Skeletal muscle tissue (tissue), 4 donors: ENCODE results near the gene SLC13A4. TPM values are rescaled to one million over a fixed set of nuclear protein-coding genes. Genes with fewer than 3 reads are reported as not detected.
"Not testable (repeated sequence)": the region's sequence is repeated elsewhere in the genome, so short reads cannot be mapped to it uniquely, and the experiment has no call there.

Source experiments
- H3K27ac ChIP-seq: one replicate; pipeline ENCODE4 v1.7.0; 2013; ENCODE audit warnings: mild to moderate bottlenecking, low read depth, low read length, inconsistent platforms
- H3K27me3 ChIP-seq, 3 donors: one replicate each; pipeline ENCODE4 v1.7.0; 2013; ENCODE audit warnings: low read length in 3 of 3; ENCODE audit not compliant: control insufficient read depth in 3 of 3, insufficient read depth in 3 of 3
- H3K36me3 ChIP-seq, 3 donors: one replicate each; pipeline ENCODE4 v1.7.0; 2013; ENCODE audit warnings: low read length in 3 of 3; ENCODE audit not compliant: control insufficient read depth in 3 of 3, insufficient read depth in 3 of 3
- H3K4me1 ChIP-seq, 3 donors: one replicate each; pipeline ENCODE4 v1.7.0; 2013; ENCODE audit warnings: low read length in 3 of 3, mild to moderate bottlenecking in 3 of 3; ENCODE audit not compliant: control insufficient read depth in 3 of 3, insufficient read depth in 3 of 3
- H3K4me3 ChIP-seq, 3 donors: one replicate each; pipeline ENCODE4 v1.7.0; 2013; ENCODE audit warnings: low read length in 3 of 3
- H3K9ac ChIP-seq, 3 donors: one replicate each; pipeline ENCODE4 v1.7.0; 2013; ENCODE audit warnings: low read length in 3 of 3, mild to moderate bottlenecking in 3 of 3, moderate library complexity in 2 of 3, low read depth in 1 of 3
- H3K9me3 ChIP-seq, 3 donors: one replicate each; pipeline ENCODE4 v1.7.0; 2013; ENCODE audit warnings: low read length in 3 of 3; ENCODE audit not compliant: control insufficient read depth in 3 of 3
- total RNA-seq: library from RNA; depleted of rRNA; stranded (reverse); fragments of >200 nt; gene quantifications from one replicate; pipeline ENCODE4 v1.2.3, GENCODE V29; 2014
- donor health status: Osteomylitis.

Gene SLC13A4
- total RNA-seq, 1 donor from 2014 or later: not detected

GRCh38 chr7:135670179-135670578 lies 57.8 kb downstream of the SLC13A4 start:
- H3K36me3 ChIP-seq: peaks cover 3 to 10% (median 7%) of the 10 kb centered on the region in 3 donors
- peak overlapping the region in 1 of 3 donors; percentile 6 for H3K9ac ChIP-seq
- no peaks in the 10 kb centered on the region for H3K27me3 ChIP-seq
- H3K4me3 ChIP-seq: no peak overlapping the region
- H3K4me1 ChIP-seq: peaks cover 26 to 38% (median 32%) of the 10 kb centered on the region in 3 donors
- H3K9me3 ChIP-seq: no peaks in the 10 kb centered on the region
- H3K27ac ChIP-seq: peak overlapping the region; percentile 34

- Histone ChIP-seq H3K36me3 (peaks cover 3 to 10% (median 7%) of the 10 kb centered on the region in 3 donors), H3K27me3 (no peaks in the 10 kb centered on the region), H3K9ac (no peak overlapping the region), H3K9me3 (no peaks in the 10 kb centered on the region), H3K4me3 (no peak overlapping the region), H3K27ac (peak overlapping the region; percentile 34), H3K4me1 (peaks cover 26 to 41% (median 33%) of the 10 kb centered on the region in 3 donors)
Observed at GRCh38 chr7:135669774-135670173, 58.2 kb downstream of the SLC13A4 start.

GRCh38 chr7:135668852-135669395 lies 59.1 kb downstream of the SLC13A4 start:
- H3K4me3 ChIP-seq, H3K27me3 ChIP-seq, H3K27ac ChIP-seq, H3K36me3 ChIP-seq, H3K9ac ChIP-seq, H3K9me3 ChIP-seq: not testable (repeated sequence)
- H3K4me1 ChIP-seq: peaks cover 26 to 41% (median 36%) of the 10 kb centered on the region in 3 donors

DNA sequence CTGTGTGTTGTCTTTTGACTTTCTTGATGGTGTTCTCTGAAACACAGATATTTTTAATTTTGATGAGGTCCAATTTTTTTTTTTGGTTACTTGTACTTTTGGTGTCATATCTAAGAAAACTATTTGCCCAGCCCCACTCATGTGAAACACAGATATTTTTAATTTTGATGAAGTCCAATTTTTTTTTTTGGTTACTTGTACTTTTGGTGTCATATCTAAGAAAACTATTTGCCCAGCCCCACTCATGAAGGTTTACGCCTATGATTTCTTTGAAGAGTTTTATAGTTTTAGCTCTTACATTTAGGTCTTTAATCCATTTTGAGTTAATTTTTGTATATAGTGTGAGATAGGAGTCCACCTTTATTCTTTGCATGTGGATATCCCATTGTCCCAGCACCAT lies 60.4 kb downstream of the SLC13A4 start:
- not testable (repeated sequence) for H3K27ac ChIP-seq

DNA sequence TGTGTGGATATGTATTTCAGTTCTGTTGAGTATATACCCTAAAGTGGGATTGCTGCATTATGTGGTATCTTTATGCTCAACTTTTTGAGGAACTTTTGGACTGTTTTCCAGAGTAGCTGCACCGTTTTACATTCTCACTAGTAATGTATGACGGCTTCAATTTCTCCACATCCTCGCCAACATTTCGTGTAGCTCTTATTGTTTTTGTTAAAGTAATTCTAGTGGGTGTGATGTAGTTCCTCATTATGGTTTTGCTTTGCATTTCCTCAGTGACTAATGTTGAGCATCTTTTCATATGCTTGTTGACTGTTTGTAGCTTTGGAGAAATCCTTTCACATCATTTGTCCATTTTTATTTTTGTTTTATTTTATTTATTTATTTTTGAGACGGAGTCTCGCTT lies 61.1 kb downstream of the SLC13A4 start:
- H3K9me3 ChIP-seq: no peaks in the 10 kb centered on the region
- no peak overlapping the region for H3K4me3 ChIP-seq
- H3K36me3 ChIP-seq: peaks cover 0 to 6% (median 0%) of the 10 kb centered on the region in 3 donors
- peak overlapping the region in 1 of 3 donors; percentile 8 for H3K9ac ChIP-seq
- H3K27me3 ChIP-seq: no peaks in the 10 kb centered on the region
- no peak overlapping the region for H3K27ac ChIP-seq
- H3K4me1 ChIP-seq: peaks cover 24 to 39% (median 33%) of the 10 kb centered on the region in 3 donors

More for the DNA sequence above, 60.4 kb downstream of the SLC13A4 start:
- peaks cover 25 to 42% (median 36%) of the 10 kb centered on the region in 3 donors for H3K4me1 ChIP-seq
- not testable (repeated sequence) for H3K36me3 ChIP-seq, H3K9ac ChIP-seq, H3K4me3 ChIP-seq, H3K27me3 ChIP-seq, H3K9me3 ChIP-seq

DNA sequence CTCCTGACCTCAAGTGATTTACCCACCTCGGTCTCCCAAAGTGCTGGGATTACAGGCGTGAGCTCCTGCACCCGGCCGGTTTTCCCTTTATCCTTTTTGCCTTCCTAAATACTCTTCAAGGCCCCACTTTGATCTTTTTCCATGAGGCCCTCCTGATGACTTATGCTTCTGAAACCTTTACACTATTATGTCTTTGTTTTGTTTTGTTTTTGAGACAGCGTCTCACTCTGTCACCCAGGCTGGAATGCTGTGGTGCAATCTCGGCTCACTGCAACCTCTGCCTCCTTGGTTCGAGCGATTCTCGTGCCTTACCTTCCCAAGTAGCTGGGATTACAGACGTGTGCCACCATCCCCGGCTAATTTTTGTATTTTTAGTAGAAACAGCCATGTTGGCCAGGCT lies 61.8 kb downstream of the SLC13A4 start:
- Histone ChIP-seq H3K9ac (no peak overlapping the region), H3K27me3 (no peaks in the 10 kb centered on the region), H3K9me3 (no peaks in the 10 kb centered on the region), H3K4me1 (peaks cover 29 to 40% (median 32%) of the 10 kb centered on the region in 3 donors), H3K4me3 (no peak overlapping the region), H3K27ac (no peak overlapping the region), H3K36me3 (peaks cover 0 to 6% (median 0%) of the 10 kb centered on the region in 3 donors)

DNA sequence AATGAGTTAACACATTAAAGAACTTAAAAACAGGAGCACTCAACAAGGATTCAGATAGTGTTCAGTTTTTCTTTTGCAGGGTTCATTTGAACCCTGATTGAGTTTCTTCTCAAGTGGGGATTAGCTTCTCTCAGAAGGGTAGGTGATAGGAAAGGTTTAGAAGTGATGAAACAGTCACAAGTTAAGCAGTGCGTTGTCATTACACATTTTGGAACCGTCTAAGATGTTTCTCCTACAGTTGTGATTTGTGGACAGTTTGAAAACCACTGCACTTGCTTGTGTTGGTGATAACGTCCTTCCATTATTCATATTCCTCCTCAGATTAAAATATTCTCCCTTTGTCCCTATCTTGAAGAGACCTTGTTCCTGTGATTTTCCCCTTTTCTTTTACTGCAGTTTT lies 62.9 kb downstream of the SLC13A4 start:
- no peak overlapping the region for H3K27ac ChIP-seq
- H3K9me3 ChIP-seq: no peaks in the 10 kb centered on the region
- no peak overlapping the region for H3K9ac ChIP-seq
- H3K36me3 ChIP-seq: peaks cover 0 to 6% (median 0%) of the 10 kb centered on the region in 3 donors
- H3K27me3 ChIP-seq: no peaks in the 10 kb centered on the region
- peaks cover 21 to 29% (median 25%) of the 10 kb centered on the region in 3 donors for H3K4me1 ChIP-seq
- H3K4me3 ChIP-seq: no peak overlapping the region

- H3K9me3 ChIP-seq: no peaks in the 10 kb centered on the region
- H3K36me3 ChIP-seq: peaks cover 0 to 6% (median 0%) of the 10 kb centered on the region in 3 donors
- H3K4me3 ChIP-seq: no peak overlapping the region
- H3K4me1 ChIP-seq: peaks cover 15 to 22% (median 21%) of the 10 kb centered on the region in 3 donors
- no peak overlapping the region for H3K9ac ChIP-seq
- H3K27ac ChIP-seq: no peak overlapping the region
- no peaks in the 10 kb centered on the region for H3K27me3 ChIP-seq
Observed at GRCh38 chr7:135664046-135664589, 63.9 kb downstream of the SLC13A4 start.

DNA sequence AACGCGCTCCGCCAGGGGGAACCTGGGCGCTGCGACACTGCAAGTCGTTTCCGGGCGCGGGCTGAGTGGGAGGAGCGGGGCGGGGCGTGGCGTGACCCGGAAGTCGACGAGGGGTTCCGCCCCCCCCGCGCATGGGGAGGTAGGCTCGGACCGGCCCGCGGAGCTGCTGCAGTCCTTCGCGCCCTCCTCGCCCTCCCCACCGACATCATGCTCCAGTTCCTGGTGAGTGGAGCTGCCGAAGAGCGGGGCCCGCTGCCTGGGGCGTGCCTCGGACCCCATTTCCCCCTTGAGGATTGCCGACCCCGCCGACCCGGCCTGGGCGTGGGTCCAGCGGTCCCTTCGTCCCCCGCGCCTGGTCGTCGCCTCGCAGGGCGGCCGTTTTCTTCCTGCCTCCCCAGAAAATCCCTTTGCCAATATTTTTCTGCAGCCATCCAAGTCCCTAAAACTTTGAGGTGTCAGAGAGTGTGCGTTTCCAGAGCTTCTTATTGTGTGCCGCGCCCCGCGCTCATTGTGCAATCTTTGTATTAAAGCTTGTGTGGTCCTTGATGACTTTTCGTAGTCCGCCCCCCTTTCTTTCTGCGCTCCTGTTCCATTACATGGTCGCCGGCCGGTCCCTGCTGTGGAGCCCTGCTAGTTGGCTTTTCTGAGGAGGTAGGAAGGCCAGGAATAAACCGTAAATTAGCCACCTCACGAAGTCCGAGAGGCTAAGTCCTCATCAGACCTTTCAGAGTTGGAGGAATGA lies 65.4 kb downstream of the SLC13A4 start, which contains the start of gene STMP1:
Gene STMP1 (plus strand): TSS at position 142 of the 742 bp plus-strand sequence.
- H3K36me3 ChIP-seq: peaks cover 0 to 2% (median 0%) of the 10 kb centered on the region in 3 donors
- H3K9me3 ChIP-seq: no peaks in the 10 kb centered on the region
- H3K27me3 ChIP-seq: no peaks in the 10 kb centered on the region
- H3K4me3 ChIP-seq: peak within 1 kb of the TSS; percentile 94 to 98 (median 96)
- peak within 1 kb of the TSS; percentile 96 for H3K27ac ChIP-seq
- peaks cover 15 to 22% (median 16%) of the 10 kb centered on the region in 3 donors for H3K4me1 ChIP-seq
- H3K9ac ChIP-seq: peak within 1 kb of the TSS; percentile 96 to 97 (median 97)

DNA sequence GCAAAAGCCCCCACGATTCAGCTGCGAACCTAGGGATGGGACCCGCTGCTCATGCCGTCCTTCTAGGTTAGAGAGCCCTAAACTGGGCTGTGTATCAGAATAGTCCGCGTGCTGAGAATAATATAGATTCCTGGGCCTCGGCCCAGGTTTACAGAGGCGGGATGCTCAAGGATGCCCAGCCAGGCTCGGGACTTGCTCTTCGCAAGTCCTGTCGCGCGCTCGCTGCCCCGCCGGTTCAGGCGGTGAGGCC lies 65.9 kb downstream of the SLC13A4 start:
- H3K4me1 ChIP-seq: peaks cover 15 to 22% (median 16%) of the 10 kb centered on the region in 3 donors
- no peaks in the 10 kb centered on the region for H3K27me3 ChIP-seq
- no peaks in the 10 kb centered on the region for H3K9me3 ChIP-seq
- peak overlapping the region; percentile 78 to 97 (median 97) for H3K9ac ChIP-seq
- peaks cover 0 to 2% (median 0%) of the 10 kb centered on the region in 3 donors for H3K36me3 ChIP-seq
- peak overlapping the region; percentile 96 for H3K27ac ChIP-seq
- H3K4me3 ChIP-seq: peak overlapping the region; percentile 88 to 96 (median 94)
